ENCODE measurements around the gene PAK3.
A peak's percentile ranks its signal among the peaks of the same experiment; 100 is the strongest.

Gene PAK3

GRCh38 chrX:111086591-111087006 is 9.4 kb upstream of the PAK3 start:
- WGBS (ENCODE audit: extremely low coverage, insufficient coverage, low lambda C conversion rate) = no CpG with 5 or more reads among the region's 6 CpGs
- H3K4me2 ChIP-seq (ENCODE audit: low read length) = no peak overlapping the region

GRCh38 chrX:111088628-111089027 is 7.4 kb upstream of the PAK3 start:
- Histone ChIP-seq H2BK5ac (ENCODE audit: low read length) (no peak overlapping the region), H3K18ac (ENCODE audit: low read length) (no peak overlapping the region), H3K56ac (ENCODE audit: low read length) (no peak overlapping the region), H4K5ac (ENCODE audit: low read length) (no peak overlapping the region), H3K79me1 (ENCODE audit: low read length) (no peaks in the 10 kb centered on the region), H3K36me3 (ENCODE audit: control insufficient read depth, insufficient read depth, low read length) (no peaks in the 10 kb centered on the region), H3K4me1 (ENCODE audit: control insufficient read depth, low read depth, low read length) (no peaks in the 10 kb centered on the region), H3K27ac (ENCODE audit: low read depth, low read length) (no peak overlapping the region), H3K23ac (ENCODE audit: low read length) (no peak overlapping the region), H2AK5ac (ENCODE audit: low read length) (no peak overlapping the region), H3K4me2 (ENCODE audit: low read length) (no peak overlapping the region), H3K79me2 (ENCODE audit: control insufficient read depth, insufficient read depth, low read length) (no peaks in the 10 kb centered on the region), H2BK15ac (replicated peaks; ENCODE audit: low read depth) (no peak overlapping the region), H3K4me3 (ENCODE audit: low read length) (no peak overlapping the region), H3K9ac (ENCODE audit: low read length) (no peak overlapping the region), H4K8ac (ENCODE audit: low read depth, low read length) (no peak overlapping the region), H3K27me3 (ENCODE audit: insufficient read depth, low read length, poor library complexity) (no peaks in the 10 kb centered on the region), H3K4ac (ENCODE audit: low read depth, low read length) (no peak overlapping the region), H2BK120ac (ENCODE audit: low read depth, low read length) (no peak overlapping the region)
- WGBS (ENCODE audit: extremely low coverage, insufficient coverage, low lambda C conversion rate) = no CpG with 5 or more reads among the region's 3 CpGs
- DNase-seq = no peak

More at GRCh38 chrX:111086591-111087006, 9.4 kb upstream of the PAK3 start:
- H2BK5ac ChIP-seq (ENCODE audit: low read length) = no peak overlapping the region
- H2AK5ac ChIP-seq (ENCODE audit: low read length) = no peak overlapping the region
- no peaks in the 10 kb centered on the region for H3K79me2 ChIP-seq (ENCODE audit: control insufficient read depth, insufficient read depth, low read length)
- no peak overlapping the region for H3K23ac ChIP-seq (ENCODE audit: low read length)
- H3K4me3 ChIP-seq (ENCODE audit: low read length) = no peak overlapping the region
- H3K18ac ChIP-seq (ENCODE audit: low read length) = no peak overlapping the region
- H4K5ac ChIP-seq (ENCODE audit: low read length) = no peak overlapping the region
- H4K8ac ChIP-seq (ENCODE audit: low read depth, low read length) = no peak overlapping the region
- no peak overlapping the region for H3K27ac ChIP-seq (ENCODE audit: low read depth, low read length)
- H3K27me3 ChIP-seq (ENCODE audit: insufficient read depth, low read length, poor library complexity) = no peaks in the 10 kb centered on the region
- H3K4me1 ChIP-seq (ENCODE audit: control insufficient read depth, low read depth, low read length) = no peaks in the 10 kb centered on the region
- no peaks in the 10 kb centered on the region for H3K36me3 ChIP-seq (ENCODE audit: control insufficient read depth, insufficient read depth, low read length)
- no peak overlapping the region for H3K56ac ChIP-seq (ENCODE audit: low read length)
- H3K79me1 ChIP-seq (ENCODE audit: low read length) = no peaks in the 10 kb centered on the region
- DNase-seq = no peak
- H2BK120ac ChIP-seq (ENCODE audit: low read depth, low read length) = no peak overlapping the region
- no peak overlapping the region for H2BK15ac ChIP-seq (replicated peaks; ENCODE audit: low read depth)
- H3K4ac ChIP-seq (ENCODE audit: low read depth, low read length) = no peak overlapping the region
- H3K9ac ChIP-seq (ENCODE audit: low read length) = no peak overlapping the region

- no peaks in the 10 kb centered on the region for H3K79me2 ChIP-seq (ENCODE audit: control insufficient read depth, insufficient read depth, low read length)
- no peak overlapping the region for H3K4me3 ChIP-seq (ENCODE audit: low read length)
- no peak overlapping the region for H2BK120ac ChIP-seq (ENCODE audit: low read depth, low read length)
- no peak overlapping the region for H3K18ac ChIP-seq (ENCODE audit: low read length)
- no peak overlapping the region for H3K56ac ChIP-seq (ENCODE audit: low read length)
- no peak overlapping the region for H3K23ac ChIP-seq (ENCODE audit: low read length)
- no peak overlapping the region for H3K9ac ChIP-seq (ENCODE audit: low read length)
- no peak overlapping the region for H4K8ac ChIP-seq (ENCODE audit: low read depth, low read length)
- WGBS (ENCODE audit: extremely low coverage, insufficient coverage, low lambda C conversion rate) = no CpG with 5 or more reads among the region's 4 CpGs
- no peak overlapping the region for H3K27ac ChIP-seq (ENCODE audit: low read depth, low read length)
- no peak overlapping the region for H2BK5ac ChIP-seq (ENCODE audit: low read length)
- no peak overlapping the region for H2BK15ac ChIP-seq (replicated peaks; ENCODE audit: low read depth)
- H2AK5ac ChIP-seq (ENCODE audit: low read length) = no peak overlapping the region
- H3K4ac ChIP-seq (ENCODE audit: low read depth, low read length) = no peak overlapping the region
- no peaks in the 10 kb centered on the region for H3K27me3 ChIP-seq (ENCODE audit: insufficient read depth, low read length, poor library complexity)
- H3K4me2 ChIP-seq (ENCODE audit: low read length) = no peak overlapping the region
- no peaks in the 10 kb centered on the region for H3K79me1 ChIP-seq (ENCODE audit: low read length)
- no peaks in the 10 kb centered on the region for H3K4me1 ChIP-seq (ENCODE audit: control insufficient read depth, low read depth, low read length)
- no peak for DNase-seq
- no peaks in the 10 kb centered on the region for H3K36me3 ChIP-seq (ENCODE audit: control insufficient read depth, insufficient read depth, low read length)
- no peak overlapping the region for H4K5ac ChIP-seq (ENCODE audit: low read length)
Measured at GRCh38 chrX:111090458-111090857, 5.5 kb upstream of the PAK3 start.

GRCh38 chrX:111098874-111099273 is 2.9 kb downstream of the PAK3 start:
- no peak overlapping the region for H3K23ac ChIP-seq (ENCODE audit: low read length)
- H3K56ac ChIP-seq (ENCODE audit: low read length) = no peak overlapping the region
- H3K79me2 ChIP-seq (ENCODE audit: control insufficient read depth, insufficient read depth, low read length) = no peaks in the 10 kb centered on the region
- peak; percentile 67 for DNase-seq
- H3K27me3 ChIP-seq (ENCODE audit: insufficient read depth, low read length, poor library complexity) = no peaks in the 10 kb centered on the region
- H2BK15ac ChIP-seq (replicated peaks; ENCODE audit: low read depth) = no peak overlapping the region
- H3K9ac ChIP-seq (ENCODE audit: low read length) = no peak overlapping the region
- H3K4me3 ChIP-seq (ENCODE audit: low read length) = no peak overlapping the region
- no peak overlapping the region for H3K4ac ChIP-seq (ENCODE audit: low read depth, low read length)
- no peak overlapping the region for H3K27ac ChIP-seq (ENCODE audit: low read depth, low read length)
- no peaks in the 10 kb centered on the region for H3K4me1 ChIP-seq (ENCODE audit: control insufficient read depth, low read depth, low read length)
- no CpG with 5 or more reads among the region's 22 CpGs for WGBS (ENCODE audit: extremely low coverage, insufficient coverage, low lambda C conversion rate)
- no peak overlapping the region for H4K5ac ChIP-seq (ENCODE audit: low read length)
- H3K79me1 ChIP-seq (ENCODE audit: low read length) = no peaks in the 10 kb centered on the region
- no peak overlapping the region for H2BK5ac ChIP-seq (ENCODE audit: low read length)
- no peak overlapping the region for H3K18ac ChIP-seq (ENCODE audit: low read length)
- H3K36me3 ChIP-seq (ENCODE audit: control insufficient read depth, insufficient read depth, low read length) = no peaks in the 10 kb centered on the region
- H3K4me2 ChIP-seq (ENCODE audit: low read length) = no peak overlapping the region
- no peak overlapping the region for H2AK5ac ChIP-seq (ENCODE audit: low read length)
- no peak overlapping the region for H2BK120ac ChIP-seq (ENCODE audit: low read depth, low read length)
- no peak overlapping the region for H4K8ac ChIP-seq (ENCODE audit: low read depth, low read length)

- H2BK120ac ChIP-seq (ENCODE audit: low read depth, low read length) = no peak overlapping the region
- H3K27me3 ChIP-seq (ENCODE audit: insufficient read depth, low read length, poor library complexity) = no peaks in the 10 kb centered on the region
- H2AK5ac ChIP-seq (ENCODE audit: low read length) = no peak overlapping the region
- H3K79me1 ChIP-seq (ENCODE audit: low read length) = no peaks in the 10 kb centered on the region
- no peak overlapping the region for H3K23ac ChIP-seq (ENCODE audit: low read length)
- no peak overlapping the region for H3K18ac ChIP-seq (ENCODE audit: low read length)
- no peak overlapping the region for H3K9ac ChIP-seq (ENCODE audit: low read length)
- H3K79me2 ChIP-seq (ENCODE audit: control insufficient read depth, insufficient read depth, low read length) = no peaks in the 10 kb centered on the region
- H3K4me1 ChIP-seq (ENCODE audit: control insufficient read depth, low read depth, low read length) = no peaks in the 10 kb centered on the region
- H2BK5ac ChIP-seq (ENCODE audit: low read length) = no peak overlapping the region
- H4K5ac ChIP-seq (ENCODE audit: low read length) = no peak overlapping the region
- no peak overlapping the region for H4K8ac ChIP-seq (ENCODE audit: low read depth, low read length)
- no peaks in the 10 kb centered on the region for H3K36me3 ChIP-seq (ENCODE audit: control insufficient read depth, insufficient read depth, low read length)
- H3K4me2 ChIP-seq (ENCODE audit: low read length) = no peak overlapping the region
- H3K4ac ChIP-seq (ENCODE audit: low read depth, low read length) = no peak overlapping the region
- H2BK15ac ChIP-seq (replicated peaks; ENCODE audit: low read depth) = no peak overlapping the region
- peak; percentile 60 for DNase-seq
- no peak overlapping the region for H3K4me3 ChIP-seq (ENCODE audit: low read length)
- no peak overlapping the region for H3K27ac ChIP-seq (ENCODE audit: low read depth, low read length)
- no peak overlapping the region for H3K56ac ChIP-seq (ENCODE audit: low read length)
- WGBS (ENCODE audit: extremely low coverage, insufficient coverage, low lambda C conversion rate) = no CpG with 5 or more reads among the region's 5 CpGs
Measured at GRCh38 chrX:111100191-111100590, 4.2 kb downstream of the PAK3 start.

GRCh38 chrX:111101580-111101979 is 5.6 kb downstream of the PAK3 start:
- no CpG with 5 or more reads among the region's 2 CpGs for WGBS (ENCODE audit: extremely low coverage, insufficient coverage, low lambda C conversion rate)
- H3K56ac ChIP-seq (ENCODE audit: low read length) = no peak overlapping the region
- H2BK5ac ChIP-seq (ENCODE audit: low read length) = no peak overlapping the region
- H3K18ac ChIP-seq (ENCODE audit: low read length) = no peak overlapping the region
- no peak overlapping the region for H3K9ac ChIP-seq (ENCODE audit: low read length)
- H3K79me2 ChIP-seq (ENCODE audit: control insufficient read depth, insufficient read depth, low read length) = no peaks in the 10 kb centered on the region
- H3K23ac ChIP-seq (ENCODE audit: low read length) = no peak overlapping the region
- DNase-seq = no peak
- no peak overlapping the region for H4K8ac ChIP-seq (ENCODE audit: low read depth, low read length)
- H3K27ac ChIP-seq (ENCODE audit: low read depth, low read length) = no peak overlapping the region
- H2BK15ac ChIP-seq (replicated peaks; ENCODE audit: low read depth) = no peak overlapping the region
- H3K79me1 ChIP-seq (ENCODE audit: low read length) = no peaks in the 10 kb centered on the region
- no peaks in the 10 kb centered on the region for H3K4me1 ChIP-seq (ENCODE audit: control insufficient read depth, low read depth, low read length)
- H2AK5ac ChIP-seq (ENCODE audit: low read length) = no peak overlapping the region
- H3K4ac ChIP-seq (ENCODE audit: low read depth, low read length) = no peak overlapping the region
- H3K4me2 ChIP-seq (ENCODE audit: low read length) = no peak overlapping the region
- no peaks in the 10 kb centered on the region for H3K27me3 ChIP-seq (ENCODE audit: insufficient read depth, low read length, poor library complexity)
- H3K36me3 ChIP-seq (ENCODE audit: control insufficient read depth, insufficient read depth, low read length) = no peaks in the 10 kb centered on the region
- H2BK120ac ChIP-seq (ENCODE audit: low read depth, low read length) = no peak overlapping the region
- no peak overlapping the region for H4K5ac ChIP-seq (ENCODE audit: low read length)
- no peak overlapping the region for H3K4me3 ChIP-seq (ENCODE audit: low read length)

Data from mesendoderm (in vitro differentiated cells).